Retinal pigment epithelial cell (primary cell): ENCODE results near the gene UNG.
"Not testable (repeated sequence)": the region's sequence is repeated elsewhere in the genome, so short reads cannot be mapped to it uniquely, and the experiment has no call there.

Experiments
- DNase-seq: peaks from one replicate; pipeline ENCODE4 v3.0.0-alpha.2; 2010; ENCODE audit warnings: low read depth
- H3K4me3 ChIP-seq: 2 replicates; pipeline ENCODE4 v1.5.1; 2011; ENCODE audit warnings: mild to moderate bottlenecking, low read length, control low read depth, moderate library complexity
- TF ChIP-seq, protein P1 (sequence below): conservative IDR thresholded peaks from 2 replicates; pipeline ENCODE4 v1.5.1; 2011; ENCODE audit warnings: low read depth, low read length, control low read depth, inconsistent platforms

UNG gene

DNA sequence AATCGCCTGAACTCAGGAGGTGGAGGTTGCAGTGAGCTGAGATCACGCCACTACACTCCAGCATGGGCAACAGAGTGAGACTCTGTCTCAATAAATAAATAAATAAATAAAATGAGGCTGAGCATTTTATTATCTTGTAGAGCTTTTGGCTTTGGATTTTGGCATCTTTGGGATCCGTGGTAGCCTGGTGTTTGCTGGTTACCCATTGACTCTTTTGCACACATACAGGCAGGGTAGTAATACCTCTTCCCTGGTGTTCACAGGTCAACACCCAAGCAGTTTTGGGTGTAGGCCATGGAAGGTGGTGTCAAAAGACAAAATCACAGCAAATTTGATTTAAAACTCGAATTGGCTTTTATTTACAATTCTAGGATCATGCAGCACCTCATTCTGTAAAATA lies 46.8 kb downstream of the UNG start:
- TF ChIP-seq, protein P1, sequence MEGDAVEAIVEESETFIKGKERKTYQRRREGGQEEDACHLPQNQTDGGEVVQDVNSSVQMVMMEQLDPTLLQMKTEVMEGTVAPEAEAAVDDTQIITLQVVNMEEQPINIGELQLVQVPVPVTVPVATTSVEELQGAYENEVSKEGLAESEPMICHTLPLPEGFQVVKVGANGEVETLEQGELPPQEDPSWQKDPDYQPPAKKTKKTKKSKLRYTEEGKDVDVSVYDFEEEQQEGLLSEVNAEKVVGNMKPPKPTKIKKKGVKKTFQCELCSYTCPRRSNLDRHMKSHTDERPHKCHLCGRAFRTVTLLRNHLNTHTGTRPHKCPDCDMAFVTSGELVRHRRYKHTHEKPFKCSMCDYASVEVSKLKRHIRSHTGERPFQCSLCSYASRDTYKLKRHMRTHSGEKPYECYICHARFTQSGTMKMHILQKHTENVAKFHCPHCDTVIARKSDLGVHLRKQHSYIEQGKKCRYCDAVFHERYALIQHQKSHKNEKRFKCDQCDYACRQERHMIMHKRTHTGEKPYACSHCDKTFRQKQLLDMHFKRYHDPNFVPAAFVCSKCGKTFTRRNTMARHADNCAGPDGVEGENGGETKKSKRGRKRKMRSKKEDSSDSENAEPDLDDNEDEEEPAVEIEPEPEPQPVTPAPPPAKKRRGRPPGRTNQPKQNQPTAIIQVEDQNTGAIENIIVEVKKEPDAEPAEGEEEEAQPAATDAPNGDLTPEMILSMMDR, result no peak
- H3K4me3 ChIP-seq, result no peak overlapping the region
- no peak for DNase-seq

DNA sequence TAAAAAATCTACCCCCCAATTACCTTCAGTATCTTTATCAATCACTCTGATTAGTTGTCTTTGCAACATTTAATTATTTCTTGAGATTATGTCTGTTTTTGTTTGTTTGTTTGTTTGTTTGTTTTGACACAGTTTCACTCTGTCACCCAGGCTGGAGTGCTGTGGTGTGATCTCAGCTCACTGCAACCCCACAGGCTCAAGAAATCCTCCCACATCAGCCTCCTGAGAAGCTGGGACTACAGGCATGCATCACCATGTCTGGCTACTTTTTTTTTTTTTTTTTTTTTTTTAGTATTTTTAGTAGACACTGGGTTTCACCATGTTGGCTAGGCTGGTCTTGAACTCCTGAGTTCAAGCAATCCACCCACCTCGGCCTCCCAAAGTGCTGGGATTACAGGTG lies 49.7 kb downstream of the UNG start:
- not testable (repeated sequence) for H3K4me3 ChIP-seq, DNase-seq

DNA sequence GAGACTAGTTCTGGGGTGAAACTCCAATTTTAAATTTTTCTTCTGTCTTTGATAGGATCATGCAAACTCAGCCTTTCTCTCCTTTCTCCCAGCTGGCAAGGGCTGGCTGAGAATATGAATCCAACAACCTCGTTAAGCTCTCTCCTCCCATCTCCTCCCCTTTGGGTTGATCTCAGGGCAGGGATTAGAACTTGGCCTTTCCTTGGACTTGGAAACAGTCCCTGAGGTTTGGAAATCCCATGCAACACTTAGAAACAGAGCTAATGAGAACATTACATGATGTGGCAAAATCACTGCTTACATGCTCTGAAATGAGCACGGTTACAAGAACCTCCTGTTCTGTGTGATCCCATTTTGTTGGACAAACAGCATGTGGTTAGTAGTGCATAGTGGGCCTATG lies 50.6 kb downstream of the UNG start:
- TF ChIP-seq, protein P1, result no peak
- H3K4me3 ChIP-seq, result no peak overlapping the region
- DNase-seq, result peak; percentile 91

DNA sequence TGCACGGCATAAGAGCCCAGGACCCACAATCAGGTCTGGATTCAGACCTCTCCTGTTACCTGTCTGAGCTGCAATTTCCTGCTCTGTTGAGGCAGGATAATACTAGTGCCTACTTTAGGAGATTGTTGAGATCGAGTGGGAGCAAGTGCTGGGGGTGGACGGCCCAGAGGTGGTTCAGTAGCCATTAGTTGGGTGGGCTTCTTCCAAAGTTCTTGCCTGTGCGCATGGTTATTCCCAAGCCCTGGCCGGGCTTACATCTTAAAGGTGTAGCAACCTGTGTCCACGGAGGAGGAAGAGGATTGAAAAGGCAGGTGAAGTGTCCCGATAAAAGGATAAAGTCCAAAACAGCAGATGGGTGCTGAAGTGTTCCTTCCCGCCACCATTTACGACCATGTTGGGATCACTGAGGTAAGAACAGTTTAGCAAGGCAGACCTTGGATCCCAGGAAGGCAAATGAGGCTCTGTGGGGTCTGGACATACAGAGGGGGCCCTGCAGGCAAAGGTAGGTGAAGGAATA lies 52.8 kb downstream of the UNG start:
- no peak overlapping the region for H3K4me3 ChIP-seq
- no peak for DNase-seq
- TF ChIP-seq, protein P1, result no peak

DNA sequence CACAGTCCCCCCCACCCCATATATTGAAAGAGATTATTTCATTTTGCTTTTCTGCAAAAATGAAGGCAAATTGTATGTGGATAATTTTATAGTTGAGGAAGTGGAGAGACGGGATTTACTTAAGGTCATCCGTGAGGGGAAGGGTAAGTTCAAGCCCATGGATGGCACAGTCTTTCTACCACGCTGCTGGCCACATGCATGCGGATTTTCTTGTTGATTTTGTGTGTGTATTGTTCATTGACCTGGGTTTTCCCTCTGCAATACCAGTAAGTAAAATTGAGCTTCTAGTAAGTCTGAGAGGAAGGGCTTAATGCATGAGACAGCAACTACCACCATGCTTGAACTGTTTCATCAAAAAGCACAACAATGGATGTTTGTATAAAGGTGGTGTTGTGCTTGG lies 54.1 kb downstream of the UNG start:
- no peak overlapping the region for H3K4me3 ChIP-seq
- no peak for DNase-seq
- TF ChIP-seq, protein P1, result no peak

DNA sequence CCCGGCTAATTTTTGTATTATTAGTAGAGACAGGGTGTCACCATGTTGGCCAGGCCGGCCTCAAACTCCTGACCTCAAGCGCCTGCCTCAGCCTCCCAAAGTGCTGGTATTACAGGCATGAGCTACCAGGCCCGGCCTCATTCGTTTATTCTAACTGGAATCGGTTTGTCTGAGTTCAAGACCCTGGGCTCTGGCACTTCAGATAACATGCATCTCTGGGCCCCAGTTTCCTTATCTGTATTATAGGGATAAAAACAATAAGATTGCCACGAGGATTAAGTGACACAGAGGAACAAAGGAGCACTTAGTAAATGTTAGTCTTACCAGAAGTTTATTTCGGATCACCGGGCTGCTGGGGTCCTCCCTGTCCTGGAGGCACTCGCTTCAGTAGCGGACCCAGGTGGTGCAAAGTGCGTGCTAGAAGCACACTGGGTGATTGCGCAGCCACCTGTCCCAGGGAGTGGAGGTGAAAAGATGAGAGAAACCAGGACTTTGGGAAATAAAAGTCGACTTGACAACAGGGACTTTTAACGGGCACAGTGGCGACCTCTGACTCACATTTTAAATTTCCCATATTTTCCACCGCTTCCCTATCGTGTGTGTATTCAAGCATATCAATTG lies 56.5 kb downstream of the UNG start:
- TF ChIP-seq, protein P1, result no peak
- peak overlapping the region; percentile 61 for H3K4me3 ChIP-seq
- DNase-seq, result no peak

DNA sequence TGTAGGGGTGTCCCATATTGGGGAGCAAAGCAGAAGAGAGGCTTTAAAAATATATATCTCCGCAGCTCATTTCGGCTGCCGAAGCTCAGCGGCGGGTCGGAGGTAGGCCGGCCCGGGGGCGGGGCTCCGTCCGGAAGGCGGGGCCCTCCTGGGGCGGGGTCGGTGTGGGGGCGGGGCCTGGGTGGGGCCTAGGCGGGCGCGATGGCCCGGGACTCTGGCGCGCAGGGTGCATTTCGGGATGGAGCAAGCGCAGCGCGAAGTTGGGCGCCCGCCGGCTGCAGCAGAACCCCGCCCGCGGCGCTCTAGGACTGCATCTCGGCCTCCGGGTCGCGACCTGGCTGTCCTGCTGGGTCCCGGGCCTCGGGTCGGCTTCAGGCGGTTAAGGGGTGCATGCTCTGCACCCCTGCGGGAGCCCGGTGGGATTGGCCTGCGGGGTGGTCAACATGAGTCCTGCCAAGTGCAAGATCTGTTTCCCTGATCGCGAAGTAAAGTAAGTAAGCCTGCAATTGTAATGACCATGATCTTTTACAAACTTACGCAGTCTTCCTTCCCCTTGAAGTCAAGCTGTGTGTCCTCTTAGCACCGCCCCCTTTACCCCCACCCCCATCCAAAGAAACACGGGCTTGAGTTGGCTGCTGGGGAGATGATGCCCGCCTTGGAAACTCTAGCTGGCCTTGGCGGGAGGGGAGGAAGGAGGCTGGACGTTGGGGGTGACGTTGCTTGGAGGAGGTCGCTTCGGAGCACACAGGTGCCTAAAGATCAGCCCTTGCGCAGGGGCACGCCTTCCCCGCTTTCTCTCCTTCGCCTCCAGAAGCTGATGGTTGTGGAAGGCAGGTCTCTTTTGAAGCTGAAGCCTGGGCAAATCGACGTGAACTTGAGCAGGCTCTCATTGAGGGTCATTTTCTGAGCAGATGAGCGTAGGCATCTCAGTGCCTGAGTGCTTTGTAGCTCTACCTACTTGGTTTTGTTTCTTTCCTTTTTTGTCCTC lies 57.3 kb downstream of the UNG start:
- peak overlapping the region; percentile 73 for H3K4me3 ChIP-seq
- TF ChIP-seq, protein P1, result no peak
- DNase-seq, result no peak
